RPMI8226 (cell line): ENCODE measurements around the gene TMPRSS2.

Experiments
- DNase-seq: peaks from one replicate; pipeline ENCODE4 v3.0.0-alpha.2; 2015

The TMPRSS2 gene

DNA sequence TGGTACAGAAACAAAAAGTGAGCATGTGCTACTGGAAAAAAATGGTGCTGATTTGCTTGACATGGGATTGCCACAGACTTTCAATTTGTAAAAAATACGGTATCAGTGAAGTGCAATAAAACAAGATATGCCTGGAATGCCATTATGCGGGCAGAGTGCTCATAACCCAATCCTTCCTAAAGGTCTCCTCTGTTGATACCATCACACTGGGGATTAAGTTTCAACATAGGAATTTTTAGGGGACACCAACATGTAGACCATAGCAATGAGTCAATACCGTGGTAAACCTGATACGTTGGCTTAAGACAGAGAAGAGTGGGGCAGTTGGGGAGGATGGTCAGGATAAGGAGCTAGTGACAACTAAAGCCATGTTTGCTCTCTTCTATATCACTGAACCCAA lies 61.4 kb downstream of the TMPRSS2 start:
- DNase-seq, result no peak

GRCh38 chr21:41445465-41445862 lies 62.5 kb downstream of the TMPRSS2 start:
- DNase-seq, result no peak

DNA sequence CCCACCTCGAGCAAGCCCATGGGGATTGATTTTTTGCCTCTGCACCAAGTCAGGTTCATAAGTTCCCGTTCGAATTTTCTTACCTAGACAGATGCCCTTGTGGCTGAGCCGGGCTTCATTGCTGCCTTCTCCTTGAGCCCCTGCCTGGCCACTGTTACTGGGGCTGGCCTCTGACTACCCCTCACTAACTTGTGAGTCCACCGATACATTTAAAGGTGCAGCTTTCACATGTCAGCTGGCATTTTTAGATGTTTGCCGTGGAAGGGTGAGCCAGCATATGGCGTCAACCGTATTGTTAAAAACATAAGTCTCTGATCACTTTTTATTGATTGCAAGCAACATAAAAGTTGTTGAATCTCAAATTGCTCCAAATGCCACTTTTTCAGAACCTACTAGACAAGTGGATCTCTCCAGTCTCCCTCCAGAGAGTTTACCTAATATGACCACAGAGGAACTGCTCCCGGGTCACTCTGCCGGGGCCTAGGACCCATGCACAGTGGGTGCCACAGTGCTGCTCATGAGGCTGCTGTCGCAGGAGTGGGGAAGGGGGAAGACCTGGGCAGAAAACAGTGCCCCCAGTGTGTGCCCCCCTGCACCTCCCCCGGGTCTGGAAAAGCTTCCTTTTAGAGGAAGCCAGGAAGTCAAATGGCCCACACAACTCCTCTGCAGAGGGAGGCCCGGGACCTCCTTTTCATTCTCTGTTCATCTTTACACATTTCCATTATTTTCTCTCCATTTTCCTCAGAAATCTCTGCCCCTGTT lies 63.1 kb downstream of the TMPRSS2 start:
- no peak for DNase-seq

GRCh38 chr21:41443562-41443961 lies 64.4 kb downstream of the TMPRSS2 start:
- DNase-seq, result no peak

GRCh38 chr21:41442481-41443186 lies 65.3 kb downstream of the TMPRSS2 start:
- no peak for DNase-seq

DNA sequence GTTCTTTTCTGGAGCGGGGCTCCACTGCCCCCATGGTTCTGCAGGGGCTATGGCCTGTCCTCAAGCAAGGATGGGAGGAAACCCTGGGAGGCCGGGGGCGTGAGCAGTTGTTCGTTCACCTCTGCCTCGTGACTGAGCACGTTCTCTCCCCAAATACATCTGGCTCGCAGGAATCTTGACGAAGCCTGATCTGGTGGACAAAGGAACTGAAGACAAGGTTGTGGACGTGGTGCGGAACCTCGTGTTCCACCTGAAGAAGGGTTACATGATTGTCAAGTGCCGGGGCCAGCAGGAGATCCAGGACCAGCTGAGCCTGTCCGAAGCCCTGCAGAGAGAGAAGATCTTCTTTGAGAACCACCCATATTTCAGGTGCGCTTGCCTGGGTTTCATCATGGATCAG lies 66.4 kb downstream of the TMPRSS2 start:
- DNase-seq, result no peak

DNA sequence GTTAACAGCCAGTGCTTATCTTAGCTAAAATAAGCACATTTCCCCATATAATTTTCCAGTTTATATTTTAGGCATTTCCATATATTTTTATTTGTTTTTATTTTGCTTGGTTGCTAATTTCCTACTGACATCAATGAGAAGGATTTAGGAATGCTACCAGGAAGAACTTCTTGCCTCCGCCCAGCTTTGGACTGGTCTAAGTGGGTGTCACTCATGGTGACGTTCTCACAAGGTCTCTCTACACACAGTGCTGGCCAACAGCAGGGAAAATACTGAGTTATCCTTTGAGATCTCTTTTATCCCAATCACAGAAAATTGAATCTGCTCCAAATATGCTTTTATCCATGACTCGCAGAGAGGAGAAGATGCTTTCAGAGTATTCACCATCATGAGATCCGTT lies 68.7 kb downstream of the TMPRSS2 start:
- DNase-seq, result no peak

- DNase-seq, result no peak
Observed at GRCh38 chr21:41438425-41439113, 69.4 kb downstream of the TMPRSS2 start.

DNA sequence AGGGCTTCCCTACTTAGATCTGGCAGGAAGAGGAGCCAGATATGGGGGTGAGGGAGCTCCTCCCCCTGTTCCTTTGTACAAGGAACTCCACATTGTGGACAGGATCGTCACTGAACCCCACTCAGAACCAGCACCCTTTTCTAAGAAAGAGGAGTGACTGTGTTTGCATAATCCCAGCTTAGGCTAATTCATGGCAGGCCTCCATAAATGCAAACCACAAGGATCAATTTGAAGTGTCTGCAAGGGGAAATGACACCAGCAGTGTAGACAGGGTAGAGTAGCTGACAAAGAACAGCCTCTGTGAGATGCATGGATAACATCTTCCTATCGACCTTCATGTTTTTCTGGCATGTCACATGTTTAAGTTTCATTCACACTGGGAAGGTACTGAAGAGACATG lies 70.2 kb downstream of the TMPRSS2 start:
- no peak for DNase-seq

DNA sequence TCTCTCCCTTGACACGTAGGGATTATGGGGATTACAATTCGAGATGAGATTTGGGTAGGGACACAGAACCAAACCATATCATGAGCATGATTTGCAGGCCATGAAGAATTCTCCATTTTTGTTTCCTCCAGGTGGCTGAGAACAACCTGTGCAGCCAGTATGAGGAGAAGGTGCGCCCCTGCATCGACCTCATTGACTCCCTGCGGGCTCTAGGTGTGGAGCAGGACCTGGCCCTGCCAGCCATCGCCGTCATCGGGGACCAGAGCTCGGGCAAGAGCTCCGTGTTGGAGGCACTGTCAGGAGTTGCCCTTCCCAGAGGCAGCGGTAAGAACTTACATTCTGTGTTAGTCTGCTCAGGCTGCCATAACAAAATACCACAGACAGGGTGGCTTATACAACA lies 72.3 kb downstream of the TMPRSS2 start:
- DNase-seq, result no peak

DNA sequence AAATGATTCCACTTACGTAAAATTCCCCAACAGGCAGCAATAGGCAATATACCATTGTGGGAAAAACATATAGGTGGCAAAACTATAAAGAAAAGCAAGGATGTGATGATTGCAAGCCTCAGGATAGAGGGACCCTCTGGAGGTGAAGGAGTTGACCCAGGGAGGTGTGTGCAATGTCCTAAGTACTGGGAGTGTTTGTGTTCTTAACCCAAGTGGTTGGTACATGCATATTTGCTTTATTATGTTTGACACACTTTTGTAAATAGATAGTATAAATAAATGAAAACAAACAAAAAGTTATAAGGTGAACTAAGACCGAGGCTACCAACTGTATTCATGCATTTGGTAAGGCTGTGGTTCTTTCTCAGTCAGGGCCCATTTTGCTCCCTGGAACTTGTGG lies 74.4 kb downstream of the TMPRSS2 start:
- no peak for DNase-seq

- no peak for DNase-seq
Observed at GRCh38 chr21:41432562-41433460, 75.1 kb downstream of the TMPRSS2 start.

GRCh38 chr21:41431788-41432548 lies 76.0 kb downstream of the TMPRSS2 start:
- DNase-seq, result no peak

DNA sequence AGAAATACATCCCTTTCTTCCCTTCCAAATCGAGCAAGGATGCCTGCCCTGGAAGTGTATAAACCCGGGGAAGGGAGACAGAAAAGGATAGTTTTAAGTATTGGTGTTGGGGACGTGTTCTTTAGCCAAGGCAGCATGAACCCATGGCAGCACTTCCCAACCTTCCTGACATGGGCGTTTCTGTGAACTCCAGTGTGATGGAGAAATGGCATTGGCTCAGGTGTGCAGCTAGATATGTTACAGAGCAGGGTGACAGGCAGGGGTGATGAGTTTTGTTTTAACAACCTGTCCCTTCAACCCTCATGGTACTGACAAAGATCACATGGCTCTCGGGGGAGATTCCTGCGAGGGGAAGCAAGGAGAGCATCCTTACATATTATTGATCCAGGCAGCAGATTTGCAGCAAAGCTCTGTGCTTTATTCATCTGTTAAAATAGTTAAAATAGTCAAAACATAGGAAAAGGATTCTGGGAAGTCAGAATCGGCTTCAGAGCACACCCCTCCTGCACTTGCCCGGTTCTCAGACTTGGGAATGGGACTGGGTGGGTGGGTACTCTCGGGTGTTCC lies 78.0 kb downstream of the TMPRSS2 start:
- no peak for DNase-seq

DNA sequence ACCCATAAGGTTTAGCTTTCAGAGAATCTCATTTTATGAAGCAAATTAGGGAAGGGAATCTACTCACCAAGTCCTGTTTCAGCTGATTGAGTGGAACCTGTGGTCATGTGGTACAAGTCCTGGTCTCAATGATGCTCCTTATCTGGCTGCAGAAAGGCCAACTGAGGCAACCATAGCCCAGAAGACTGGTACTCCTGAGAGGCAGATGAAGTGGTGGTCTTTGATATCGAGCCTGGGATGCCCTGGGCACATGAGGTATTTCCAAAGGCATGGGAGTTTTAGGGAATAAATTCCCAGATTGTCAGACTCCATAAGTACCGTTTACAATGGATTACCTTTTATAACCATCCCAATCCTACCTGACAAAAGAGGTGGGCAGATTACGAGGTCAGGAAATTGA lies 78.7 kb downstream of the TMPRSS2 start:
- DNase-seq, result no peak

- no peak for DNase-seq
Observed at GRCh38 chr21:41428847-41429246, 79.1 kb downstream of the TMPRSS2 start.

DNA sequence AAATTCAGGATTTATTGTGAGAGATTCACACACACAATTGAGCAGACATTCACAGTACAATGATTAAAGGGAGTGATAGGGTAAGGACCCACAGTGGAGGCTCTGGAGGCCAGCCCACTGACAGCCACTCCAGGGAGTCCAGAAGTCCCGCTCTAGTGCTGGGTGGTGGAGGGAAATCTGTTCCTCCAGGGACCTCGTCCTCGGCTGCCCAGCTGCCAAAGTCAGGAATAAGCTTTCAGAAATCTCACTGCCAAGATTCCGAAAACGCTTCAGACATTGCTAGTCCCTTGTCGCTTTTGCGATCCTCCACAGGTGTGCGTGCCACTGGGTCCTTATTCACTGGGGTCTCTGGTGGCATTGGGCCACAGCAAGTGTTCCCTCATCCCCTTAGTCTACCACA lies 79.6 kb downstream of the TMPRSS2 start:
- no peak for DNase-seq

- DNase-seq, result no peak
Observed at GRCh38 chr21:41427556-41427955, 80.4 kb downstream of the TMPRSS2 start.

DNA sequence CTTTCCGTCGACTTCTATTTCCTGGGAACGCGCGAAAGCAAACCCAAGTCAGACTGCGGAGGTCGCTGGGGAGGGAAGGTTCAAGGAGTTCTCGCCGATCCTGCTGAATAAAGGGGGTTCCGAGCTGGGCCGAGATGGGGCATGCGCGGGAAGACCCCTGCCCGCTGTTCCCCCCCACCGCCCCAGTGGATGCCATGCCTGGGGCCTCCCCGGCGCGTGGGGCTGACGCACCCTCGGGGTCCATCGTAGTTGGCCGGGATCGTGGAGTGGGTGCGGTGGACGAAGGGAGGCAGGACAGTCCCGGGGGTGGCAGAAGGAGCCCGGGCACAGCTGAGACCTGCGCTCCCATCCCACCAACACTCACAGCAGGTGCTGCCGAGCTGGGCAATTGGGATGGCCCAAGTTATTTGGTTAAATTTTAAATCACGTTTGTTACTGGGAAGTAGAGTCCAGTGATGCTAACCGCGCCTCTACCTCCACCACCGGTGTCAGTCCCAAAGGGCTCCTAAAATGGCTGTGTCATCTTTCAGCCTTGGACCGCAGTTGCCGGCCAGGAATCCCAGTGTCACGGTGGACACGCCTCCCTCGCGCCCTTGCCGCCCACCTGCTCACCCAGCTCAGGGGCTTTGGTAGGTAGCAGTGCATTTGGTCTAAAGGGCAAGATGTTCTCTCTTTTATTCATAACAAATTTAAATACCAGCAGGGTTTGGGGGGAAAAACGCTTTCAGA lies 81.1 kb downstream of the TMPRSS2 start:
- no peak for DNase-seq

DNA sequence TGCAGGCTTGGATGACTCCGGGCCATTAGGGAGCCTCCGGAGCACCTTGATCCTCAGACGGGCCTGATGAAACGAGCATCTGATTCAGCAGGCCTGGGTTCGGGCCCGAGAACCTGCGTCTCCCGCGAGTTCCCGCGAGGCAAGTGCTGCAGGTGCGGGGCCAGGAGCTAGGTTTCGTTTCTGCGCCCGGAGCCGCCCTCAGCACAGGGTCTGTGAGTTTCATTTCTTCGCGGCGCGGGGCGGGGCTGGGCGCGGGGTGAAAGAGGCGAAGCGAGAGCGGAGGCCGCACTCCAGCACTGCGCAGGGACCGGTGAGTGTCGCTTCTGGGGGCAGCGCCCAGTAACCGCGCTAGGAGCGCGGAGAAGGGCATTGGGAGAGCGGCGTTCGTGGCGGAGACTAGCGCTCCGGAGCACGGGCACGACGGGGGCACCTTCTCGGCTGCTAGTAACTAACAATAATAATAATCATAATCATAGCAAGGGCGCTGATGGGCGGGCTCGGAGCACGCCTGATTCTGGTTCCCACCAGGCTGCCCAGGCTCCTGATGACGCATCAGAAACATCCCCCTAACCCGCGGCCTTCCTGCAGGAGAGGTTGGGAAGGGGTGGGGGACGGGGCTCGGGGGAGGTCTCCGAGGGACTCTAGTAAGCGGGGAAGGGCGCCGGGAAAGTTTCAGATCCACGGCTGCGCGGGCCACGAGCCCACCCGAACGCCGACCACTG lies 81.8 kb downstream of the TMPRSS2 start, which contains the start of gene MX1:
TSS of gene MX1 (plus strand) at position 286 of the 722 bp plus-strand sequence. CDS start 5,832 bp downstream, outside the sequence.
- peak; percentile 92 for DNase-seq
